ENCODE results near the gene ZNF766. TPM values are rescaled to one million over a fixed set of nuclear protein-coding genes. Genes with fewer than 3 reads are reported as not detected.

The ZNF766 gene
- total RNA-seq, 3 donors from 2014 or later, result 11.4 to 21.0 (median 12.8) TPM

Small RNA genes lying within 50 kb of the gene (microRNA-seq; reads per million reads assigned to microRNA genes)
- 3.5 reads per million, percentile 16 among the genes with 10 or more reads in this experiment for gene MIR643
- gene MIR6801, result not detected

Other genes with a start within 250 kb of the ZNF766 start
- gene ZNF614, start 241.2 kb upstream of the ZNF766 start, total RNA-seq, result 1 to 10 TPM; 3.8 to 7.9 (median 4.1) TPM
- 10 to 100 TPM in 2 of 3 donors, 1 to 10 TPM in 1; 9.1 to 18.4 (median 10.3) TPM for gene ZNF432, start 220.7 kb upstream of the ZNF766 start, total RNA-seq
- 10 to 100 TPM; 13.4 to 22.4 (median 20.1) TPM for gene ZNF841, start 173.8 kb upstream of the ZNF766 start, total RNA-seq
- 10 to 100 TPM in 2 of 3 donors, 1 to 10 TPM in 1; 5.5 to 13.4 (median 11.1) TPM for gene ZNF616, start 129.6 kb upstream of the ZNF766 start, total RNA-seq
- gene ZNF836, start 98.0 kb upstream of the ZNF766 start, total RNA-seq, result 10 to 100 TPM in 2 of 3 donors, 1 to 10 TPM in 1; 9.1 to 16.6 (median 11.1) TPM
- gene PPP2R1A, start 79.5 kb upstream of the ZNF766 start, total RNA-seq, result 100 to 1,000 TPM; 212 to 274 (median 273) TPM
- 10 to 100 TPM; 12.8 to 16.9 (median 15.0) TPM for gene ZNF480, start 27.6 kb downstream of the ZNF766 start, total RNA-seq
- gene ZNF610, start 66.7 kb downstream of the ZNF766 start, total RNA-seq, result 1 to 10 TPM; 1.7 to 3.8 (median 2.1) TPM
- gene ZNF880, start 100.3 kb downstream of the ZNF766 start, total RNA-seq, result 10 to 100 TPM in 1 of 3 donors, 1 to 10 TPM in 2; 8.6 to 16.7 (median 9.6) TPM
- 10 to 100 TPM; 11.2 to 21.9 (median 20.8) TPM for gene ZNF528, start 128.3 kb downstream of the ZNF766 start, total RNA-seq
- gene ZNF534, start 159.6 kb downstream of the ZNF766 start, total RNA-seq, result not detected
- 1 to 10 TPM in 1 of 3 donors, under 1 TPM in 2; 0.27 to 2.6 (median 0.43) TPM for gene ZNF578, start 184.0 kb downstream of the ZNF766 start, total RNA-seq

Measured in mucosa of descending colon (tissue), 3 donors.